ENCODE measurements around the gene PSMD13. TPM values are rescaled to one million over a fixed set of nuclear protein-coding genes. Genes with fewer than 3 reads are reported as not detected.

The PSMD13 gene
- total and polyA plus RNA-seq, 2 donors (not counting 1 experiment from before 2014, with no cell fraction given), result 98.0 to 104 TPM

DNA sequence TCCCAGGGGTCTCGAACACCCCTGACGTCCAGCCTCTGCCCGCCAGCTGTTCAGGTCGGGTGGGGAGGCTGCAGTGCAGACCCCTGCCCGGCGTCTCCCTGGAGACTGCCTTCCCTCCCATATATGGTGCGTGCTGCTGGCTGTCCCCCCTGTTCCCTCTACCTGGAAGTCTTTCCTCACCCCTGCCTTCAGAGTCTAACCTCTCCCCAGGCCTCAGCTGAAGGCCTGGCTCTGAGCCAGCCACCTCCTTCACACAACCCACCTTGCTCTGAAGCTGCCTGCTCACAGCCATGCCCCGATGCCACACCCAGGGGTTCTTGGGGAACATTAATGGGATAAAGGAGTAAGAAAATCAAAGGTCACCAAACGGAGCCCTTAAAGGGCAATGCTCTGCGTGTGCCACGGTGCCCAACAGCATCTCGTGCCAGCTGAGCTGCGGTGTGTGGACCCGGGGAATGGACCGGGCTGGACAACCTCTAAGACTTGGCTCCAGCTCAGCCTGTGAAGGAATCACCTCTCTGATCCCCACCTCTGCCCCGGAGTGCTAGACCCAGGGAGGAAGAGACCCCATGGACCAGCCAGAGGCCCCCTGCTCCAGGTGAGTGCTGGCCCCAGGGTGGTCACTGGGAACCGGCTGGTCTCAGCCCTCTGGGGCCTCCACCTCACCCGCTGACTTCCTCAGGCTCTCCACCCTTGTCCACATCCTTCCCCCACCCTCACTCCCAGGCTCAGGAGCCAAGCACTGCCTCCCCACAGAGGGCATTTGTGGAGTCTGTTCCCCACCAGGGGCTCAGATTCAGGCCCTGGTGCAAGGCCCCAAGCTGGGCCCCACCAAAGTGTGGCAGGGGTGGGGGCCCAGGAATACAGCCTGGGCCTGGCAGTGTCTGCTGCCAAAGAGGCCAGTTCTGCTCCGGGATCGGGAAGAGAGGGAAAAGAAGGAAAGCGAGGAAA lies 41.5 kb downstream of the PSMD13 start, which contains the start of gene NLRP6:
Gene NLRP6, plus strand, starts transcription at position 407 of the 951 bp plus-strand sequence. Its CDS starts 163 bp downstream, at position 570.
- Histone ChIP-seq H4K20me1 (ENCODE audit: control insufficient read depth, insufficient read depth, low read length, poor library complexity, severe bottlenecking) (peaks cover 5% of the 10 kb centered on the region), H3K9ac (ENCODE audit: low read length) (peak within 1 kb of the TSS; percentile 56), H3K9me3 (ENCODE audit: control extremely low read depth in 1 of 3, control insufficient read depth in 2 of 3, insufficient read depth in 1 of 3, low read length in 2 of 3) (peaks cover 0 to 17% (median 0%) of the 10 kb centered on the region in 3 donors), H3K4me3 (ENCODE audit: control extremely low read depth in 1 of 5, extremely low read depth in 1 of 5, insufficient read depth in 1 of 5, low read depth in 2 of 5, low read length in 4 of 5) (peak within 1 kb of the TSS in 3 of 5 experiments; percentile 41 to 57 (median 49)), H2AFZ (ENCODE audit: insufficient read depth, low read depth, low read length, poor library complexity, severe bottlenecking) (peak within 1 kb of the TSS; percentile 66), H3K27ac (ENCODE audit: low read length in 2 of 2) (no peak within 1 kb of the TSS), H3K4me1 (ENCODE audit: control insufficient read depth in 2 of 2, insufficient read depth in 2 of 2, low read length in 2 of 2) (peaks cover 41 to 44% of the 10 kb centered on the region in 2 donors), H3K27me3 (replicated peaks in 1 of 4; ENCODE audit: control extremely low read depth in 1 of 4, control insufficient read depth in 3 of 4, insufficient read depth in 4 of 4, low read length in 3 of 4) (peaks cover 0 to 34% (median 17%) of the 10 kb centered on the region in 4 experiments), H3K4me2 (replicated peaks; ENCODE audit: low read depth, low read length, poor library complexity, severe bottlenecking) (peak within 1 kb of the TSS; percentile 85), H3K79me2 (ENCODE audit: control insufficient read depth, insufficient read depth, low read length) (no peaks in the 10 kb centered on the region), H3K36me3 (replicated peaks in 1 of 2; ENCODE audit: control extremely low read depth in 1 of 2, control insufficient read depth in 1 of 2, extremely low read depth in 1 of 2, insufficient read depth in 2 of 2, low read length in 1 of 2) (no peaks in the 10 kb centered on the region)
- WGBS (ENCODE audit: insufficient coverage), result 92% methylated on average over 20 of the region's 21 CpGs
- ChIA-PET CTCF (interaction anchor here (1.5 to 3.9 kb wide), 3 partner anchors 10 to 41 kb away, joined by 3 to 34 read pairs (median 17); no protein-coding TSS in a partner anchor), POLR2A (interaction anchor here (1.0 to 1.8 kb wide), 3 partner anchors 8 to 11 kb away, joined by 3 to 19 read pairs (median 9); partner anchors contain the start of gene PGGHG)
- TF ChIP-seq EZH2 (IDR thresholded peaks at IDR 0.05; ENCODE audit: borderline replicate concordance, insufficient read depth, low read depth, low read length, poor library complexity, severe bottlenecking), result no peak
- TF ChIP-seq, protein P1, sequence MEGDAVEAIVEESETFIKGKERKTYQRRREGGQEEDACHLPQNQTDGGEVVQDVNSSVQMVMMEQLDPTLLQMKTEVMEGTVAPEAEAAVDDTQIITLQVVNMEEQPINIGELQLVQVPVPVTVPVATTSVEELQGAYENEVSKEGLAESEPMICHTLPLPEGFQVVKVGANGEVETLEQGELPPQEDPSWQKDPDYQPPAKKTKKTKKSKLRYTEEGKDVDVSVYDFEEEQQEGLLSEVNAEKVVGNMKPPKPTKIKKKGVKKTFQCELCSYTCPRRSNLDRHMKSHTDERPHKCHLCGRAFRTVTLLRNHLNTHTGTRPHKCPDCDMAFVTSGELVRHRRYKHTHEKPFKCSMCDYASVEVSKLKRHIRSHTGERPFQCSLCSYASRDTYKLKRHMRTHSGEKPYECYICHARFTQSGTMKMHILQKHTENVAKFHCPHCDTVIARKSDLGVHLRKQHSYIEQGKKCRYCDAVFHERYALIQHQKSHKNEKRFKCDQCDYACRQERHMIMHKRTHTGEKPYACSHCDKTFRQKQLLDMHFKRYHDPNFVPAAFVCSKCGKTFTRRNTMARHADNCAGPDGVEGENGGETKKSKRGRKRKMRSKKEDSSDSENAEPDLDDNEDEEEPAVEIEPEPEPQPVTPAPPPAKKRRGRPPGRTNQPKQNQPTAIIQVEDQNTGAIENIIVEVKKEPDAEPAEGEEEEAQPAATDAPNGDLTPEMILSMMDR (IDR thresholded peaks at IDR 0.05), result no peak
- no peak for DNase-seq
- peaks cover 2% of the 10 kb centered on the region for H3K9me3 Mint-ChIP-seq (ENCODE audit: insufficient read depth)
- ATAC-seq (ENCODE audit: low read depth), result no peak
- H3K4me1 Mint-ChIP-seq, result peaks cover 43% of the 10 kb centered on the region
- H3K27ac Mint-ChIP-seq, result peak within 1 kb of the TSS; percentile 56
- H3K27me3 Mint-ChIP-seq, result peaks cover 19% of the 10 kb centered on the region
- peak within 1 kb of the TSS; percentile 71 for H3K4me3 Mint-ChIP-seq
- intact Hi-C loops (cut with micrococcal nuclease), result no loop called here

Measured in B cell (primary cell).